BJ (cell line): ENCODE data around the gene ZNF616. TPM values are rescaled to one million over a fixed set of nuclear protein-coding genes. Genes with fewer than 3 reads are reported as not detected.
A peak's percentile ranks its signal among the peaks of the same experiment; 100 is the strongest.

Source experiments
- CTCF ChIA-PET: fragments of 350-600 bp; formaldehyde crosslinking; extraction: SDS; loops from one replicate; lab custom pipeline; 2021; ENCODE audit warnings: antibody characterized with exemption, inconsistent platforms; lab: Yijun Ruan, JAX
- POLR2A ChIA-PET: fragments of 300-600 bp; sonication (Branson Sonifier 250); formaldehyde crosslinking; extraction: SDS; loops from one replicate; lab custom pipeline; 2021; ENCODE audit warnings: antibody characterized with exemption; lab: Charles Lee
- DNase-seq: peaks from one replicate; pipeline ENCODE4 v3.0.0-alpha.2; 2011; ENCODE audit warnings: low read depth
- H3K27me3 ChIP-seq: 2 replicates; pipeline ENCODE4 v1.6.0; 2011; ENCODE audit warnings: low read length; ENCODE audit not compliant: control insufficient read depth, insufficient read depth
- H3K36me3 ChIP-seq: 2 replicates; pipeline ENCODE4 v1.5.1; 2011; ENCODE audit warnings: low read length; ENCODE audit not compliant: control insufficient read depth, insufficient read depth
- H3K4me3 ChIP-seq: 2 replicates; pipeline ENCODE4 v1.5.1; 2011; ENCODE audit warnings: low read depth, mild to moderate bottlenecking, control low read depth, low read length
- CTCF ChIP-seq: IDR thresholded peaks from 2 replicates; pipeline ENCODE4 v1.5.1; 2011; ENCODE audit warnings: low read depth, mild to moderate bottlenecking, control low read depth, inconsistent platforms, low read length, moderate library complexity; ENCODE audit not compliant: insufficient read depth
- polyA plus RNA-seq: library from polyadenylated mRNA; depleted of rRNA; stranded (reverse); fragments of >200 nt; gene quantifications from 2 replicates; pipeline ENCODE4 v1.2.3, GENCODE V29; 2011

The ZNF616 gene
- polyA plus RNA-seq, 1 experiment, result 2.6 TPM

- DNase-seq, result no peak
- no peaks in the 10 kb centered on the region for H3K27me3 ChIP-seq
- no peak overlapping the region for H3K4me3 ChIP-seq
- TF ChIP-seq CTCF, result no peak
- peaks cover 5% of the 10 kb centered on the region for H3K36me3 ChIP-seq
- POLR2A ChIA-PET, result no interaction called here
- CTCF ChIA-PET, result no interaction called here
Measured at GRCh38 chr19:52155596-52156359, 16.0 kb upstream of the ZNF616 start.

GRCh38 chr19:52148256-52148655 is 8.5 kb upstream of the ZNF616 start:
- no peak for DNase-seq
- Histone ChIP-seq H3K4me3 (no peak overlapping the region), H3K27me3 (no peaks in the 10 kb centered on the region), H3K36me3 (no peaks in the 10 kb centered on the region)
- ChIA-PET POLR2A (no interaction called here), CTCF (no interaction called here)
- no peak for TF ChIP-seq CTCF

GRCh38 chr19:52142001-52142595 is 2.4 kb upstream of the ZNF616 start:
- DNase-seq, result no peak
- ChIA-PET POLR2A (no interaction called here), CTCF (no interaction called here)
- Histone ChIP-seq H3K36me3 (no peaks in the 10 kb centered on the region), H3K4me3 (no peak overlapping the region), H3K27me3 (no peaks in the 10 kb centered on the region)
- TF ChIP-seq CTCF, result no peak

- CTCF ChIA-PET, result no interaction called here
- no peak for DNase-seq
- TF ChIP-seq CTCF, result no peak
- Histone ChIP-seq H3K36me3 (no peaks in the 10 kb centered on the region), H3K4me3 (no peak overlapping the region), H3K27me3 (no peaks in the 10 kb centered on the region)
- POLR2A ChIA-PET, result no interaction called here
Measured at GRCh38 chr19:52141203-52141602, 1.5 kb upstream of the ZNF616 start.

GRCh38 chr19:52140032-52140710 is 433 bp upstream of the ZNF616 start:
- Histone ChIP-seq H3K27me3 (no peaks in the 10 kb centered on the region), H3K36me3 (no peaks in the 10 kb centered on the region), H3K4me3 (peak overlapping the region; percentile 29)
- ChIA-PET CTCF (interaction anchor here (1.1 to 3.0 kb wide), 2 partner anchors 53 to 97 kb away, joined by 3 to 21 read pairs; no protein-coding TSS in a partner anchor), POLR2A (interaction anchor here (0.6 kb wide), 1 partner anchor 49 kb away, joined by 3 read pairs; no protein-coding TSS in a partner anchor)
- DNase-seq, result no peak
- no peak for TF ChIP-seq CTCF
